ENCODE data around the gene METTL1.

DNA sequence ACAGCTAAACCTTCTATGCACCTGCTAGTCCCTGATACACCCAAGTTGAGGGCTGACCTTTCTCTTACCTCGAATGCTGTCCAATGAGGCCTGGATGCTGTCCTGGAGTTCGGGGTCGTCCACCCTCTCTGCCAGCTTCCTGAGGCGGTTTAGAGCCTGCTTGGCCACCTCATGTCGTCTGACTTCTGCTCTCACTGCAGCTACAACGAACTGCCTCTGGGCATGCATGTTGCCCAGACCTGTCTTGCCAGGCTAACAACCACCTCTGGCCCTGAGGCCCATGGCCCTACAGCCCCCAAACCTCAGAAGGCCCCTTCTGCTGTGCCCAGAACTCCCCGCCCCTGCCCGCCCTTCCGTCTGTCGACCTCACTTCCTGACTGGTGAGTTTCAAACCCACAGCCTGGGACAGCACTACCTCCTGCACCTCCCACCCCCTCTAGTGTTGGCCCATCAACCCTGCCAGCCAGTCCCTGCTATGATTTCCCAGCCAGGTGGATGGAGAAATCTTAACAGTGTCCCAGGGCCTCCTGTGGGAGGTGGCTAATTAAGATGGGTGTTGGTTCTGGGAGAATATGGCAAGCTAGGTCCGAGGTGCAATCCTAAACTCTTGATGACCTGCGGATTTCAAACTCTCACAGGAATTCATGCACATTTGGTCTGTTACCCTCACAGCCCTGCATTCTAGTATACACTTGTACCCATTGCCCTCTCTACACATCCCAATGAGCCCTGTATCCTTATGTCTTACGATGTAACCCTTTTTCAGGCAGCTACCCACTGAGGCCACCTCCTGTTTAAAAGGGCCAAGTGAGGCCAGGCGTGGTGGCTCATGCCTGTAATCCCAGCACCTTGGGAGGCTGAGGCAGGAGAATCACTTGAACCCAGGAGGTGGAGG lies 29.8 kb downstream of the METTL1 start:
- TF ChIP-seq, protein P1, sequence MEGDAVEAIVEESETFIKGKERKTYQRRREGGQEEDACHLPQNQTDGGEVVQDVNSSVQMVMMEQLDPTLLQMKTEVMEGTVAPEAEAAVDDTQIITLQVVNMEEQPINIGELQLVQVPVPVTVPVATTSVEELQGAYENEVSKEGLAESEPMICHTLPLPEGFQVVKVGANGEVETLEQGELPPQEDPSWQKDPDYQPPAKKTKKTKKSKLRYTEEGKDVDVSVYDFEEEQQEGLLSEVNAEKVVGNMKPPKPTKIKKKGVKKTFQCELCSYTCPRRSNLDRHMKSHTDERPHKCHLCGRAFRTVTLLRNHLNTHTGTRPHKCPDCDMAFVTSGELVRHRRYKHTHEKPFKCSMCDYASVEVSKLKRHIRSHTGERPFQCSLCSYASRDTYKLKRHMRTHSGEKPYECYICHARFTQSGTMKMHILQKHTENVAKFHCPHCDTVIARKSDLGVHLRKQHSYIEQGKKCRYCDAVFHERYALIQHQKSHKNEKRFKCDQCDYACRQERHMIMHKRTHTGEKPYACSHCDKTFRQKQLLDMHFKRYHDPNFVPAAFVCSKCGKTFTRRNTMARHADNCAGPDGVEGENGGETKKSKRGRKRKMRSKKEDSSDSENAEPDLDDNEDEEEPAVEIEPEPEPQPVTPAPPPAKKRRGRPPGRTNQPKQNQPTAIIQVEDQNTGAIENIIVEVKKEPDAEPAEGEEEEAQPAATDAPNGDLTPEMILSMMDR (IDR thresholded peaks at IDR 0.05 in 4 of 5, conservative IDR thresholded peaks at IDR 0.05 in 1 of 5), result no peak
- no peak for TF ChIP-seq POLR2A (IDR thresholded peaks at IDR 0.05)
